ENCODE data around the gene SEMA6D. TPM values are rescaled to one million over a fixed set of nuclear protein-coding genes. Genes with fewer than 3 reads are reported as not detected.

The SEMA6D gene
- total RNA-seq, 4 donors from 2014 or later, result 9.3 to 17.7 (median 14.3) TPM

- H3K27ac ChIP-seq, result no peak overlapping the region
- TF ChIP-seq CTCF (IDR thresholded peaks at IDR 0.05) (no peak), POLR2A (IDR thresholded peaks at IDR 0.05) (no peak)
- no peak overlapping the region for H3K4me3 ChIP-seq (replicated peaks in 1 of 3)
- 93 to 94% methylated on average over 5 of the region's 5 CpGs for WGBS, 2 donors
- intact Hi-C loops (cut with DNase I), result loop anchor here (5.0 kb wide), 1 partner anchor 275 kb away; no protein-coding TSS in a partner anchor
- H3K36me3 ChIP-seq, result no peaks in the 10 kb centered on the region
- no peaks in the 10 kb centered on the region for H3K4me1 ChIP-seq
- H3K27me3 ChIP-seq, result no peaks in the 10 kb centered on the region
- H3K9me3 ChIP-seq, result no peaks in the 10 kb centered on the region
- DNase-seq, result no peak
These were observed 9.9 kb upstream of the SEMA6D start for GRCh38 chr15:47707391-47707790.

DNA sequence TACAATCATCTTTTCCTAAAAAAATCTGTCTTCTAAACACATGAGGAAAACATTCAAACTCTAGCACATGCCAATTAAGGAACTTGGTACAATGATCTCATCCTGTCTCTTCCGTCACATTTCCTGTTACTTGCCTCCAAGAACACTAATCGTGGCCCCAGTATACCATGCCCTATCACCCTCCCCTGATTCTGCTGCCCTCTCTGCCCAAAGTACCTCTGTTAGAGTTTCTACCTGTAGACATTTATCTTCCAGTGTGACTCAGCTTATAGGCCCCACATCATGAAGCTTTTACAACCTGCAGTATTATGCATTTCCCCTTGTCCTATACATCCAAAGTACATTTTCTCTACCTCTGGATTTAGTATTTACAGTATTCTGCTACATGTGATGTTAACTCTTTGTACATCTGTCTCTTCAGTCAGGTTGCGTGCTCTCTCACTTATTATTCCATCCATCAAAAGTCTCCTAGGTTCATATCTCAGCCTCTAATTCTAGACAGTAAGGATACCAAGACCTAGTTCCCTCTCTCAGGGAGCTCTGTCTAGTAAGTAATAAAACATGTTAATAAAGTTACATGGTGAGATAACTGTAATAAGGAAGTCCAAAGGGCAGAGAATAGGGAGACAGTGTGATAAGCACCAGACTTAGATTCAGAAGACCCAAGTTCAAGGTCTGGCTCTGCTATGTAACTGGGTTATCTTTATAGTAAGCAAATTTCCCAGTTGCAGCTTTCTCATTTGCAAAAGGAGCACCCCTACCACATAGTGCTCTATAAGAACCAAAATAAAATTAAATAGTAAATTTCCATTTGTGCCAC is 8.9 kb upstream of the SEMA6D start:
- intact Hi-C loops (cut with DNase I), result loop anchor here (5.0 kb wide), 1 partner anchor 274 kb away; no protein-coding TSS in a partner anchor
- DNase-seq, result no peak
- 84 to 90% methylated on average over 3 of the region's 3 CpGs for WGBS, 2 donors
- H3K9me3 ChIP-seq, result no peaks in the 10 kb centered on the region
- H3K4me1 ChIP-seq, result no peaks in the 10 kb centered on the region
- no peak overlapping the region for H3K4me3 ChIP-seq (replicated peaks in 1 of 3)
- no peaks in the 10 kb centered on the region for H3K27me3 ChIP-seq
- no peaks in the 10 kb centered on the region for H3K36me3 ChIP-seq
- TF ChIP-seq POLR2A (IDR thresholded peaks at IDR 0.05), result no peak
- TF ChIP-seq CTCF (IDR thresholded peaks at IDR 0.05), result no peak
- no peak overlapping the region for H3K27ac ChIP-seq

- Histone ChIP-seq H3K36me3 (no peaks in the 10 kb centered on the region), H3K4me3 (replicated peaks in 1 of 3) (no peak overlapping the region), H3K27me3 (no peaks in the 10 kb centered on the region), H3K4me1 (peaks cover 5 to 13% of the 10 kb centered on the region in 2 donors), H3K27ac (no peak overlapping the region), H3K9me3 (no peaks in the 10 kb centered on the region)
- no peak for DNase-seq
- TF ChIP-seq POLR2A (IDR thresholded peaks at IDR 0.05), result no peak
- peak; percentile 32 to 65 (median 62) for TF ChIP-seq CTCF (IDR thresholded peaks at IDR 0.05)
- intact Hi-C loops (cut with DNase I), result loop anchor here (10.0 kb wide), 2 partner anchors 93 to 517 kb away; no protein-coding TSS in a partner anchor
These were observed 5.7 kb upstream of the SEMA6D start for GRCh38 chr15:47711655-47712054.

GRCh38 chr15:47715402-47715801 is 1.9 kb upstream of the SEMA6D start:
- 81 to 82% methylated on average over 7 of the region's 7 CpGs for WGBS, 2 donors
- Histone ChIP-seq H3K27ac (peak overlapping the region in 1 of 3 donors; percentile 94), H3K9me3 (no peaks in the 10 kb centered on the region), H3K36me3 (no peaks in the 10 kb centered on the region), H3K4me1 (peaks cover 10 to 19% of the 10 kb centered on the region in 2 donors), H3K27me3 (no peaks in the 10 kb centered on the region), H3K4me3 (replicated peaks in 1 of 3) (no peak overlapping the region)
- TF ChIP-seq POLR2A (IDR thresholded peaks at IDR 0.05) (no peak), CTCF (IDR thresholded peaks at IDR 0.05) (no peak)
- DNase-seq, result no peak
- intact Hi-C loops (cut with DNase I), result loop anchor here (5.0 to 10.0 kb wide), 4 partner anchors 89 to 521 kb away; no protein-coding TSS in a partner anchor

GRCh38 chr15:47715856-47716445 is 1.4 kb upstream of the SEMA6D start:
- Histone ChIP-seq H3K4me1 (peaks cover 11 to 25% of the 10 kb centered on the region in 2 donors), H3K4me3 (replicated peaks in 1 of 3) (no peak overlapping the region), H3K9me3 (no peaks in the 10 kb centered on the region), H3K36me3 (no peaks in the 10 kb centered on the region), H3K27ac (peak overlapping the region in 2 of 3 donors; percentile 94 to 95), H3K27me3 (no peaks in the 10 kb centered on the region)
- 19 to 22% methylated on average over 6 of the region's 6 CpGs for WGBS, 2 donors
- intact Hi-C loops (cut with DNase I), result loop anchor here (5.0 to 10.0 kb wide), 4 partner anchors 89 to 521 kb away; no protein-coding TSS in a partner anchor
- peak; percentile 51 to 62 for DNase-seq
- TF ChIP-seq CTCF (IDR thresholded peaks at IDR 0.05), result no peak
- TF ChIP-seq POLR2A (IDR thresholded peaks at IDR 0.05), result peak in 1 of 2 donors; percentile 11
